Endothelial cell (in vitro differentiated cells): Measurements from ENCODE around the gene FREM1. TPM values are rescaled to one million over a fixed set of nuclear protein-coding genes. Genes with fewer than 3 reads are reported as not detected.

Experiments used
- DNase-seq: peaks from one replicate; pipeline ENCODE4 v3.0.0; 2021; ENCODE audit warnings: low spot score
- H3K27ac Mint-ChIP-seq: one replicate; pipeline ENCODE4 v1.8.0; 2021; ENCODE audit warnings: mixed read lengths, inconsistent platforms; ENCODE audit not compliant: unreplicated experiment
- H3K27me3 Mint-ChIP-seq: one replicate; pipeline ENCODE4 v1.8.0; 2021; ENCODE audit warnings: mild to moderate bottlenecking, moderate library complexity, mixed read lengths, inconsistent platforms; ENCODE audit not compliant: unreplicated experiment
- H3K36me3 Mint-ChIP-seq: one replicate; pipeline ENCODE4 v1.8.0; 2021; ENCODE audit warnings: mild to moderate bottlenecking, low read depth, mixed read lengths, inconsistent platforms; ENCODE audit not compliant: unreplicated experiment
- H3K4me1 Mint-ChIP-seq: one replicate; pipeline ENCODE4 v1.8.0; 2021; ENCODE audit warnings: mild to moderate bottlenecking, mixed read lengths, inconsistent platforms; ENCODE audit not compliant: unreplicated experiment
- H3K4me3 Mint-ChIP-seq: one replicate; pipeline ENCODE4 v1.8.0; 2021; ENCODE audit warnings: mild to moderate bottlenecking, mixed read lengths, inconsistent platforms; ENCODE audit not compliant: unreplicated experiment
- H3K9me3 Mint-ChIP-seq: one replicate; pipeline ENCODE4 v1.8.0; 2021; ENCODE audit warnings: mixed read lengths, inconsistent platforms; ENCODE audit not compliant: unreplicated experiment
- total RNA-seq: library from RNA; stranded (reverse); fragmentation: NEBNext Ultra II Directional; extraction: Animal tissue kit (Norgen Biotek cat#: 25700); gene quantifications from one replicate; pipeline ENCODE4 v1.2.1, GENCODE V29; 2021; ENCODE audit not compliant: unreplicated experiment
- TF ChIP-seq, protein P1 (sequence below): fragments of 200-600 bp; sonication (generic); IDR thresholded peaks from one replicate; pipeline ENCODE4 v1.5.0; 2021; ENCODE audit warnings: antibody characterized with exemption; ENCODE audit not compliant: unreplicated experiment

Gene FREM1
- total RNA-seq, 1 donor from 2014 or later, result 2.9 TPM

- Mint-ChIP-seq H3K4me3 (no peak overlapping the region), H3K9me3 (no peaks in the 10 kb centered on the region), H3K27ac (no peak overlapping the region), H3K27me3 (peaks cover 1% of the 10 kb centered on the region), H3K36me3 (no peaks in the 10 kb centered on the region), H3K4me1 (no peaks in the 10 kb centered on the region)
- no peak for DNase-seq
- TF ChIP-seq, protein P1, sequence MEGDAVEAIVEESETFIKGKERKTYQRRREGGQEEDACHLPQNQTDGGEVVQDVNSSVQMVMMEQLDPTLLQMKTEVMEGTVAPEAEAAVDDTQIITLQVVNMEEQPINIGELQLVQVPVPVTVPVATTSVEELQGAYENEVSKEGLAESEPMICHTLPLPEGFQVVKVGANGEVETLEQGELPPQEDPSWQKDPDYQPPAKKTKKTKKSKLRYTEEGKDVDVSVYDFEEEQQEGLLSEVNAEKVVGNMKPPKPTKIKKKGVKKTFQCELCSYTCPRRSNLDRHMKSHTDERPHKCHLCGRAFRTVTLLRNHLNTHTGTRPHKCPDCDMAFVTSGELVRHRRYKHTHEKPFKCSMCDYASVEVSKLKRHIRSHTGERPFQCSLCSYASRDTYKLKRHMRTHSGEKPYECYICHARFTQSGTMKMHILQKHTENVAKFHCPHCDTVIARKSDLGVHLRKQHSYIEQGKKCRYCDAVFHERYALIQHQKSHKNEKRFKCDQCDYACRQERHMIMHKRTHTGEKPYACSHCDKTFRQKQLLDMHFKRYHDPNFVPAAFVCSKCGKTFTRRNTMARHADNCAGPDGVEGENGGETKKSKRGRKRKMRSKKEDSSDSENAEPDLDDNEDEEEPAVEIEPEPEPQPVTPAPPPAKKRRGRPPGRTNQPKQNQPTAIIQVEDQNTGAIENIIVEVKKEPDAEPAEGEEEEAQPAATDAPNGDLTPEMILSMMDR, result no peak
Observed at GRCh38 chr9:14819183-14819582, 91.0 kb downstream of the FREM1 start.

DNA sequence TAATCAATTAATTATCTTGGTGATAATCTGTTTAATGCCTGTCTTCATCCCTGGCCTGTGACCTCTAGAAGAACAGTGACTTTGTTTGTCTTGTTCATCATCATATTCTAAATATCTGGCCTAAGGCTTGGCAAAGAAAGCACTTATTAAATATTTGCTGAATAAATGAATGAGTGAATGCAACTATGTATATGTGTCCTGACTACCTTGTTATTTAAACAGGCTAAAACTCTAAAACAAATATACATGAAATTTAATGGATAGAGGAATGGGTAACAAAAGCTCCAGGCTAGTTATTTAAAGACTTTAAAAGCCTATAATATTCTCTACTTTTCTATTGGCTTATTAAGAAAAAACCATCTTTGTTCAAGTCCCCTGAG lies 96.0 kb downstream of the FREM1 start:
- no peak for DNase-seq
- H3K4me3 Mint-ChIP-seq, result no peak overlapping the region
- no peak overlapping the region for H3K27ac Mint-ChIP-seq
- peaks cover 4% of the 10 kb centered on the region for H3K4me1 Mint-ChIP-seq
- H3K36me3 Mint-ChIP-seq, result no peaks in the 10 kb centered on the region
- no peaks in the 10 kb centered on the region for H3K27me3 Mint-ChIP-seq
- TF ChIP-seq, protein P1, result no peak
- H3K9me3 Mint-ChIP-seq, result no peaks in the 10 kb centered on the region

GRCh38 chr9:14813336-14814248 lies 96.6 kb downstream of the FREM1 start:
- Mint-ChIP-seq H3K27me3 (no peaks in the 10 kb centered on the region), H3K4me1 (peaks cover 4% of the 10 kb centered on the region), H3K4me3 (no peak overlapping the region), H3K9me3 (no peaks in the 10 kb centered on the region), H3K36me3 (no peaks in the 10 kb centered on the region), H3K27ac (no peak overlapping the region)
- DNase-seq, result no peak
- TF ChIP-seq, protein P1, result no peak

DNA sequence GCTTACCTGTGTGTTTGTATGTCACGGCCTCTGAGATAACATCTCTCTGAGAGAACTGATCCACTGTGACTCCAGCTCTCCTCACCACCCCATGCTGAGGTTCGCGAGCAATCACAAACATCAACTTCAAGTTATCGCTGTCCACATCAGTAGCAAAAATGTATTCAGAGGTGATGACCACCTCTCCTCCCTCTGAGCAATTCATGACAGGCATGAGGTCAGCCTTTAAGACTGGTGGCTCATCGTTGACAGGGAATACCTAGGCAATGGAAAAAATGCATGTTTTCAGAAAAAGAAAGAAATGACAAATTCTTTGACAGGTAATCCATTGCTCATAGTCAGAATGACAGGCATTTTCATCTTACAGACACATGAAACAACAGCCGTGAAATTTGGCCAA lies 97.4 kb downstream of the FREM1 start:
- DNase-seq, result no peak
- H3K4me1 Mint-ChIP-seq, result peaks cover 4% of the 10 kb centered on the region
- H3K4me3 Mint-ChIP-seq, result no peak overlapping the region
- H3K36me3 Mint-ChIP-seq, result no peaks in the 10 kb centered on the region
- H3K9me3 Mint-ChIP-seq, result no peaks in the 10 kb centered on the region
- no peak overlapping the region for H3K27ac Mint-ChIP-seq
- H3K27me3 Mint-ChIP-seq, result no peaks in the 10 kb centered on the region
- TF ChIP-seq, protein P1, result no peak

GRCh38 chr9:14811844-14812243 lies 98.4 kb downstream of the FREM1 start:
- Mint-ChIP-seq H3K36me3 (no peaks in the 10 kb centered on the region), H3K4me1 (peaks cover 4% of the 10 kb centered on the region)
- TF ChIP-seq, protein P1, result no peak

More at GRCh38 chr9:14811844-14812243, 98.4 kb downstream of the FREM1 start:
- H3K9me3 Mint-ChIP-seq, result no peaks in the 10 kb centered on the region
- DNase-seq, result no peak
- H3K27me3 Mint-ChIP-seq, result no peaks in the 10 kb centered on the region
- no peak overlapping the region for H3K27ac Mint-ChIP-seq
- no peak overlapping the region for H3K4me3 Mint-ChIP-seq
